Astrocyte (in vitro differentiated cells and primary cell): ENCODE data around the gene MYZAP.

Experiments
- EZH2 ChIP-seq: IDR thresholded peaks from 2 replicates; pipeline ENCODE4 v1.6.1; 2012; ENCODE audit warnings: mild to moderate bottlenecking, low read length, inconsistent platforms; ENCODE audit not compliant: insufficient read depth
- TF ChIP-seq, protein P1 (sequence below): IDR thresholded peaks from 2 replicates; pipeline ENCODE4 v1.5.1; 2011; ENCODE audit warnings: low read depth, mild to moderate bottlenecking, inconsistent platforms, low read length, moderate library complexity; ENCODE audit not compliant: insufficient read depth

DNA sequence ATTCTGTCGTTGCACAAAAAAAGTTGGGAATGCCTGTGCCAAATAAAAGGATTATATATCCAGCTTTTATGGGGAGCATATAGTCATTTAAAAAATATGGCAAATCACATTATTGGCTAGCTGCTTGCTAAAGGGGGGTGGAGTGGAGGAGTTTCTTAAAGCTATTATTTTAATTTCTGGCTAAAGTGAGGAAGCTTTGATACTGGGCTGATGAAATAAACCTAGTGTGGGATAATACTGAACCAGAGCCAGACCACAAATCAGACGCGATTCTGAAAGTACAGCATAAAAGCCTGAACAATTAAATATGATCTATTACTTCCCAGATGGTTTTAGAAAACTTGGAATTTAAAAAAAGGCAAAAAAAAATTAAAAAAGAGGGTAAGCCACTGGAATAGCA lies 129.2 kb downstream of the MYZAP start:
- TF ChIP-seq, protein P1, sequence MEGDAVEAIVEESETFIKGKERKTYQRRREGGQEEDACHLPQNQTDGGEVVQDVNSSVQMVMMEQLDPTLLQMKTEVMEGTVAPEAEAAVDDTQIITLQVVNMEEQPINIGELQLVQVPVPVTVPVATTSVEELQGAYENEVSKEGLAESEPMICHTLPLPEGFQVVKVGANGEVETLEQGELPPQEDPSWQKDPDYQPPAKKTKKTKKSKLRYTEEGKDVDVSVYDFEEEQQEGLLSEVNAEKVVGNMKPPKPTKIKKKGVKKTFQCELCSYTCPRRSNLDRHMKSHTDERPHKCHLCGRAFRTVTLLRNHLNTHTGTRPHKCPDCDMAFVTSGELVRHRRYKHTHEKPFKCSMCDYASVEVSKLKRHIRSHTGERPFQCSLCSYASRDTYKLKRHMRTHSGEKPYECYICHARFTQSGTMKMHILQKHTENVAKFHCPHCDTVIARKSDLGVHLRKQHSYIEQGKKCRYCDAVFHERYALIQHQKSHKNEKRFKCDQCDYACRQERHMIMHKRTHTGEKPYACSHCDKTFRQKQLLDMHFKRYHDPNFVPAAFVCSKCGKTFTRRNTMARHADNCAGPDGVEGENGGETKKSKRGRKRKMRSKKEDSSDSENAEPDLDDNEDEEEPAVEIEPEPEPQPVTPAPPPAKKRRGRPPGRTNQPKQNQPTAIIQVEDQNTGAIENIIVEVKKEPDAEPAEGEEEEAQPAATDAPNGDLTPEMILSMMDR: no peak
- TF ChIP-seq EZH2: no peak
